Measurements from ENCODE around the gene MPV17L.

- TF ChIP-seq POLR2AphosphoS5 (IDR thresholded peaks at IDR 0.05; ENCODE audit: low read depth, low read length): no peak
- no peak for TF ChIP-seq POLR2A (IDR thresholded peaks at IDR 0.05; ENCODE audit: low read depth, low read length)
- TF ChIP-seq TAF1 (IDR thresholded peaks at IDR 0.05; ENCODE audit: borderline replicate concordance, low read depth, low read length): no peak
These were observed 38.5 kb downstream of the MPV17L start for GRCh38 chr16:15434079-15434424.
